Activated naive CD4-positive, alpha-beta T cell treated with anti-CD3 and anti-CD28 coated beads, Interleukin-2, amount 10 ng/mL, durations not matched to agents 7 days and 5 days (primary cell): ENCODE measurements around the gene FBLL1.
A peak's percentile ranks its signal among the peaks of the same experiment; 100 is the strongest.
"Not testable (repeated sequence)": the region's sequence is repeated elsewhere in the genome, so short reads cannot be mapped to it uniquely, and the experiment has no call there.

ENCODE experiments used
- CTCF ChIA-PET: fragments of 350-600 bp; sonication (Branson Sonifier 250); formaldehyde crosslinking; loops from one replicate; lab custom pipeline; 2021; ENCODE audit warnings: antibody characterized with exemption; lab: Charles Lee
- DNase-seq: peaks from one replicate; pipeline ENCODE4 v3.0.0-alpha.2; 2020
- H3K27ac Mint-ChIP-seq: one replicate; pipeline ENCODE4 v1.8.0; 2021; ENCODE audit warnings: mild to moderate bottlenecking, moderate library complexity, mixed read lengths
- H3K27me3 Mint-ChIP-seq: one replicate; pipeline ENCODE4 v1.8.0; 2021; ENCODE audit warnings: mild to moderate bottlenecking, mixed read lengths
- H3K36me3 Mint-ChIP-seq: one replicate; pipeline ENCODE4 v1.8.0; 2021; ENCODE audit warnings: mixed read lengths
- H3K4me1 Mint-ChIP-seq: one replicate; pipeline ENCODE4 v1.8.0; 2021; ENCODE audit warnings: mixed read lengths
- H3K4me3 Mint-ChIP-seq: one replicate; pipeline ENCODE4 v1.8.0; 2021; ENCODE audit warnings: mild to moderate bottlenecking, moderate library complexity, mixed read lengths
- H3K9me3 Mint-ChIP-seq: one replicate; pipeline ENCODE4 v1.8.0; 2021; ENCODE audit warnings: mixed read lengths

Gene FBLL1

DNA sequence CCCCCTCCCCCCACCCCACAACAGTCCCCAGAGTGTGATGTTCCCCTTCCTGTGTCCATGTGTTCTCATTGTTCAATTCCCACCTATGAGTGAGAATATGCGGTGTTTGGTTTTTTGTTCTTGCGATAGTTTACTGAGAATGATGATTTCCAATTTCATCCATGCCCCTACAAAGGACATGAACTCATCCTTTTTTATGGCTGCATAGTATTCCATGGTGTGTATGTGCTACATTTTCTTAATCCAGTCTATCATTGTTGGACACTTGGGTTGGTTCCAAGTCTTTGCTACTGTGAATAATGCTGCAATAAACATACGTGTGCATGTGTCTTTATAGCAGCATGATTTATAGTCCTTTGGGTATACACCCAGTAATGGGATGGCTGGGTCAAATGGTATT, 44.6 kb downstream of the FBLL1 start:
- Mint-ChIP-seq H3K36me3 (peaks cover 38% of the 10 kb centered on the region), H3K4me1 (peaks cover 32% of the 10 kb centered on the region)
- CTCF ChIA-PET, H3K27me3 Mint-ChIP-seq, H3K27ac Mint-ChIP-seq, H3K9me3 Mint-ChIP-seq, H3K4me3 Mint-ChIP-seq, DNase-seq: not testable (repeated sequence)

DNA sequence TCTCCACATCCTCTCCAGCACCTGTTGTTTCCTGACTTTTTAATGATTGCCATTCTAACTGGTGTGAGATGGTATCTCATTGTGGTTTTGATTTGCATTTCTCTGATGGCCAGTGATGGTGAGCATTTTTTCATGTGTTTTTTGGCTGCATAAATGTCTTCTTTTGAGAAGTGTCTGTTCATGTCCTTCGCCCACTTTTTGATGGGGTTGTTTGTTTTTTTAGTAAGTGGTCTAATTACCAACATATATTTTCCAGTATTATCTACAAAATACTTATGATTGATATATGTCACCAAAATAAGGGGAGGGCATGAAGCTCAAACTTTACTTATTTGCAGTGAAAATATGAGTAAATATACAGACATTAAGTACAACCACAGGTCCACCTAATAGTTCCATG, 45.1 kb downstream of the FBLL1 start:
- H3K27me3 Mint-ChIP-seq, H3K27ac Mint-ChIP-seq, CTCF ChIA-PET, H3K4me3 Mint-ChIP-seq, H3K9me3 Mint-ChIP-seq, DNase-seq: not testable (repeated sequence)
- H3K36me3 Mint-ChIP-seq: peaks cover 38% of the 10 kb centered on the region
- peaks cover 32% of the 10 kb centered on the region for H3K4me1 Mint-ChIP-seq

DNA sequence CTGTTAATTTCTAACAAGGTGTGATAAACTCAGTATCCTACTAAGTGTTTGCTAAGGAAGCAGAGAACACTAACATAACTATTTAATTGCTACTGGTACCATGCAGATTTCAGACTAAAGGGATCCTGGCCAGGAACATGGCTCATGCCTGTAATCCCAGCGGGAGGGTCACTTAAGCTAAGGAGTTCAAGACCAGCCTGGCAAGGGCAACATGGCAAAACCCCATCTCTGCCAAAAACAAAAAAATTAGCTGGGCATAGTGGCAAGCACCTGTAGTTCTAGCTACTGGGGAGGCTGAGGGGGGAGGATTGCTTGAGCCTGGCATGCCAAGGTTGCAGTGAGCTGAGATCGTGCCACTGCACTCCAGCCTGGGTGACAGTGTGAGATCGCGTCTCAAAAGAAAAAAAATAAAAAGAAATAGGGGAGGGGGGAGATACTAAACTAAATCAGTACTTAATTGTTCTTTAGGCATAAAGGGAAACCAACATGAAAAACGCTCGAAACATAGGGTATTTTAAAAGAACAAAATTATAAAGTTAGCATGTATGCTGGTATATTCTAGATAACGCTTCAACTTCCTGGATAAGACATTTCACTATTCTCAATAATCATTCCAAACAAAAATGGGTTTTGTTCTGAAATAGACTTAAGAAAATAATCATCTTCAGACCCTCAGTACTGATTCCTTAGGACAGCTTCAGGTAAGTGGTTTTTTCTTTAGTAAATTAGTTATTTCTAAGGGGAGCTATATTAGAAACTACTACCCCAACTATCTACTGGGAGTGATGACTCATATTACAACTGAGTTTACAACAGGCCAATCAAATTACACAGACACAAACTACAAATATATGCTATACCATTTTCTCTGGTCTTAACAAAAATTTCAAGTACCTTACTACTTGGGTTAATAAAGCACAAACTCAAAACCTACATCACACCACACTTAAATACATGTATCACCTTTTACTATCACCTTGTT, 46.6 kb downstream of the FBLL1 start:
- DNase-seq: no peak
- Mint-ChIP-seq H3K36me3 (peaks cover 35% of the 10 kb centered on the region), H3K9me3 (peaks cover 2% of the 10 kb centered on the region), H3K27me3 (no peaks in the 10 kb centered on the region), H3K27ac (no peak overlapping the region), H3K4me3 (no peak overlapping the region), H3K4me1 (peaks cover 40% of the 10 kb centered on the region)
- CTCF ChIA-PET: no interaction called here

DNA sequence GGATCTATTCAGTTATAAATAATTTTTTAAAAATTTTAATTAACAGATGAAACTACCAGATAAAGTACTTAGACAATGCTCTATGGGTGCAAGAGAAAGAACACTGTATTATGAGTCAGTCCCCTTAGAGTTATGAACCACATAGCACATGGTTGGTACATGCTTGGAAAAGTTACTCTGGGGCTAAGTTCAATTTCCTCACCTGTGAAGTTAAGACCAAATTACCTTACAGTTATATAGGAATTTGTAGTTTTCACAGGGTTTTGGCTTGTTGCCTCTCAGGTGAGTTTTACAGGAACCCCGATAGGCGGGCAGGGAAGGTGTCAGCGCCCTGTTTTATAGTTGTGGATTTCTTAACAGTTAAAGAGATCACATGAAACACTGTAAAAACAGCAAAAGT, 48.9 kb downstream of the FBLL1 start:
- Mint-ChIP-seq H3K27ac (peak overlapping the region; percentile 91), H3K9me3 (peaks cover 4% of the 10 kb centered on the region), H3K36me3 (peaks cover 25% of the 10 kb centered on the region), H3K4me3 (peak overlapping the region; percentile 94), H3K4me1 (peaks cover 39% of the 10 kb centered on the region), H3K27me3 (no peaks in the 10 kb centered on the region)
- no peak for DNase-seq
- CTCF ChIA-PET: no interaction called here

DNA sequence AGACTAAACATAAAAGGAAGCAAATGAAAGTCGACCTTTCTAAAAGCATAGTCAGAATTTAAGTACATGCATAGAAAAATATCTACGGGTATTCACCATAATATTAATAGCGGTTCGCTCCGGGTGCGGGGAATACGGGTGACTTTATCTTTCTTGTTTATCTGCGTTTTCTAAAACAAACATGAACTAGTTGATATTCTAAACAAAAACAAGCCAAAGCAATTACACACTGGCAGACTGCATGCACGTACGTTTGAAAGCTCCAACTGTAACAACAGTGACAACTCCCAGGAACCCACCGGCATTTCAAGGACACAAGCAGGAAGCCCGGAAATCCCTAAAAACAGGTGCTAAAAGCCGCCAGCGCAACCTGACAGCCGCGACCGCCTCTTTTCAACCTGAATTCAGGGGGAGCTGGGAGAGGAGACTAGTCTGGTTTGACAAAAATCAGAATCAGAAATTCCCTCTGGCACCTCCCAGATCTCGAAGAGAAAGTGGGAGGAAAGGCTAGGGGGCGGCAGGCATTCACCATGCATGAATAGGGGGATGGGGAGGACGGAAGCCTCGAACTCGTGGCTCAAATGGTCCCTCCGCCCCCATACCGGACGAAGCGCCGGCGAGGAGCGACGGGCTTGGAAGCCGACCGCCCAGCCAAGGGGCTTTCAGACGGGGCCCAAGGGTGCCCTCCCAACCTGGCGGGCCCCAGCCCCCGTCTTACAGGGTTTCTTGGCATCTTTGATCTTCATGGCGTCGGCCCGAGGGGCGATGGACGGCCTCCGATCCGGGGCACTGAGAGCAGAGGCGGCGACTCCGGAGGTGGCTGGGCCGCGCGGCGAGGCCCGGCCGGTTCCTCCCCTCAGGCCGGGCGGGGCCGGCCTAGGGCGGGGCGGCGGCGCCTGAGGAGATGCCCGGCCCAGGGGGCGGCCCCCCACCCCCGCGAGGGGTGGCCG, 49.7 kb downstream of the FBLL1 start, which contains the start of gene PANK3:
Gene PANK3, minus strand, starts transcription at position 831 of the 950 bp plus-strand sequence. Its CDS starts 85 bp downstream, at position 746.
- Mint-ChIP-seq H3K36me3 (peaks cover 23% of the 10 kb centered on the region), H3K9me3 (peaks cover 4% of the 10 kb centered on the region), H3K27ac (peak within 1 kb of the TSS; percentile 96), H3K27me3 (no peaks in the 10 kb centered on the region), H3K4me3 (peak within 1 kb of the TSS; percentile 94), H3K4me1 (peaks cover 41% of the 10 kb centered on the region)
- CTCF ChIA-PET: no interaction called here
- DNase-seq: no peak

DNA sequence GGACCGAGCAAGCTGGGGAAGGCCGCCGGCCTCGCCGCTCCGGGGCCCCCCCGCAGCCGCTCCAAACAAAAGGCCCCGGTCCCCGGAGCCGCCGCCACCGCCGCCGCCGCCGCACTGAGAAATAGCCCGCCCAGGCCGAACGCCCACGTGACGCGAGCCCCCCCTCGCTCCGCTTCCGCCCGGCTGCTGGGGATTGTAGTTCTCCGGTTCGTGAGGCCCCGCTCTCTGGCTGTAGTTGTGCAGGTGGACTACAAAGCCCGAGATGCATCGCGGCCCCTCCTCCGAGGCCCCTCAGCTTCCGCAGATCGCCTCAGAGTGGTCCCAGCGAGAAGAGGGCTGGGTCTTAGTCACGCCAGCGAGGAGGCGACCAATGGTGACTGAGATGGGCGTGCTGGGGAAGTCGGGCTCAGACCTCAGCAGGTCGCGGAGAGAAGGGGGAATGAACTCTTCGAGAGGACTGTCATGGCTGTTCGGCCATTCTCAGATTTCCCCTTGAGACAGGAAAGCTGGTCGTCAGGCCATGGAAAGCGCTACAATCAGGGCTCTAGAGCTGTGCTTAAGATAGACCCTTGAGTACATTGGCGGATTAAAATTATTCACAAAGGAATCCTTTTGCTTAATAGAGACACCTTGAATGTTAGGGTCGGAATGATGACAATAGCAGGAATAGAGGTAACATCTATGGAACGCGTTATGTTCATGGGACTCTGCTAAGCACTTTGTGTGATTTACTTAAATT, 50.6 kb downstream of the FBLL1 start:
- peaks cover 4% of the 10 kb centered on the region for H3K9me3 Mint-ChIP-seq
- CTCF ChIA-PET: no interaction called here
- peak overlapping the region; percentile 96 for H3K27ac Mint-ChIP-seq

DNA sequence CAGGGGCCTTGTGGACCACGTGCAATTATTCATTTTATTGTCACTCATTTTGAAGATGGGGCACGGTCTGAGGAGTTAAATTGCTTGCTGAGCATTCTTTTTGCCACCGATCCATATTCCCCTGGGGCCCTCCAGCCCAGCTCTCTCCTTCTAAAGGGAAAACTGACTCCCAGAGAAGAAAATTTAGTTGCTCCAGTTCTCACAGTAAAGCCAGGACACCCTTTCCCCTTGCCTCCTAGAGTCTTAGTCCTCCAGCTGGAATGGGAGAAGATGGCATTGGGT, 51.1 kb downstream of the FBLL1 start:
- H3K27ac Mint-ChIP-seq: peak overlapping the region; percentile 96
- H3K36me3 Mint-ChIP-seq: peaks cover 21% of the 10 kb centered on the region
- peaks cover 41% of the 10 kb centered on the region for H3K4me1 Mint-ChIP-seq
- H3K27me3 Mint-ChIP-seq: peaks cover 2% of the 10 kb centered on the region
- H3K9me3 Mint-ChIP-seq: peaks cover 3% of the 10 kb centered on the region
- no peak for DNase-seq
- CTCF ChIA-PET: no interaction called here
- peak overlapping the region; percentile 80 for H3K4me3 Mint-ChIP-seq

More for the DNA sequence above, 50.6 kb downstream of the FBLL1 start:
- Mint-ChIP-seq H3K36me3 (peaks cover 23% of the 10 kb centered on the region), H3K4me3 (peak overlapping the region; percentile 80), H3K4me1 (peaks cover 43% of the 10 kb centered on the region), H3K27me3 (no peaks in the 10 kb centered on the region)
- DNase-seq: peak; percentile 98
